NT2/D1 (cell line): Measurements from ENCODE around the gene NAMPT.
"Not testable (repeated sequence)": the region's sequence is repeated elsewhere in the genome, so short reads cannot be mapped to it uniquely, and the experiment has no call there.

Experiments used
- DNase-seq: peaks from one replicate; pipeline ENCODE4 v3.0.0-alpha.2; 2011; ENCODE audit warnings: low read depth, low spot score
- H3K27me3 ChIP-seq: 2 replicates; pipeline ENCODE4 v1.6.0; 2011; ENCODE audit warnings: mild to moderate bottlenecking; ENCODE audit not compliant: insufficient read length, insufficient read depth
- H3K36me3 ChIP-seq: 2 replicates; pipeline ENCODE4 v1.6.1; 2011; ENCODE audit warnings: mild to moderate bottlenecking, low read length, mixed read lengths; ENCODE audit not compliant: insufficient read depth, insufficient read length
- H3K4me1 ChIP-seq: 2 replicates; pipeline ENCODE4 v1.5.1; 2011; ENCODE audit not compliant: insufficient read depth, insufficient read length
- H3K4me3 ChIP-seq: 2 replicates; pipeline ENCODE4 v1.5.1; 2011; ENCODE audit warnings: low read depth; ENCODE audit not compliant: insufficient read length
- H3K9ac ChIP-seq: 2 replicates; pipeline ENCODE4 v1.6.0; 2011; ENCODE audit warnings: low read depth; ENCODE audit not compliant: insufficient read length
- H3K9me3 ChIP-seq: 2 replicates; pipeline ENCODE4 v1.5.1; 2011; ENCODE audit warnings: mild to moderate bottlenecking, low read length; ENCODE audit not compliant: insufficient read depth
- SUZ12 ChIP-seq: IDR thresholded peaks from 2 replicates; pipeline ENCODE4 v1.6.1; 2011; ENCODE audit not compliant: insufficient read length, insufficient read depth; ENCODE audit errors: extremely low read depth
- YY1 ChIP-seq: IDR thresholded peaks from 2 replicates; pipeline ENCODE4 v1.6.1; 2011; ENCODE audit not compliant: insufficient read length, insufficient read depth
- ZNF274 ChIP-seq: IDR thresholded peaks from 2 replicates; pipeline ENCODE4 v1.6.1; 2011; ENCODE audit warnings: mild to moderate bottlenecking, low read depth, low read length

NAMPT gene

GRCh38 chr7:106215868-106216516 is 68.8 kb downstream of the NAMPT start:
- TF ChIP-seq YY1, result no peak
- no peak for TF ChIP-seq ZNF274
- TF ChIP-seq SUZ12, result no peak
- DNase-seq, result no peak
- no peaks in the 10 kb centered on the region for H3K4me1 ChIP-seq
- H3K9me3 ChIP-seq, result no peaks in the 10 kb centered on the region
- H3K4me3 ChIP-seq, result no peak overlapping the region
- no peak overlapping the region for H3K9ac ChIP-seq
- H3K27me3 ChIP-seq, result no peaks in the 10 kb centered on the region
- H3K36me3 ChIP-seq, result no peaks in the 10 kb centered on the region

DNA sequence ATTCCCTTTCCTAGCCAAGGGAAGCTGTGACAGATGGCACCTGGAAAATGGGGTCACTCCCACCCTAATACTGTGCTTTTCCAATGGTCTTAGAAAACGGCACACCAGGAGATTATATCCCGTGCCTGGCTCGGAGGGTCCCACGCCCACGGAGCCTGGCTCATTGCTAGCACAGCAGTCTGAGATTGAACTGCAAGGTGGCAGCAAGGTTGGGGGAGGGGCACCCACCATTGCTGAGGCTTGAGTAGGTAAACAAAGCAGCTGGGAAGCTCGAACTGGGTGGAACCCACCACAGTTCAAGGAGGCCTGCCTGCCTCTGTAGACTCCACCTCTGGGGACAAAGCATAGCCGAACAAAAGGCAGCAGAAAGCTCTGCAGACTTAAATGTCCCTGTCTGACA is 75.8 kb downstream of the NAMPT start:
- peaks cover 19% of the 10 kb centered on the region for H3K9me3 ChIP-seq
- not testable (repeated sequence) for H3K27me3 ChIP-seq, H3K9ac ChIP-seq, H3K4me1 ChIP-seq, H3K4me3 ChIP-seq, DNase-seq, H3K36me3 ChIP-seq

- DNase-seq, result no peak
- Histone ChIP-seq H3K4me3 (no peak overlapping the region), H3K9ac (no peak overlapping the region), H3K36me3 (no peaks in the 10 kb centered on the region), H3K27me3 (no peaks in the 10 kb centered on the region), H3K4me1 (no peaks in the 10 kb centered on the region), H3K9me3 (peaks cover 19% of the 10 kb centered on the region)
- no peak for TF ChIP-seq YY1
- no peak for TF ChIP-seq ZNF274
- no peak for TF ChIP-seq SUZ12
Observed at GRCh38 chr7:106206826-106207541, 77.8 kb downstream of the NAMPT start.

DNA sequence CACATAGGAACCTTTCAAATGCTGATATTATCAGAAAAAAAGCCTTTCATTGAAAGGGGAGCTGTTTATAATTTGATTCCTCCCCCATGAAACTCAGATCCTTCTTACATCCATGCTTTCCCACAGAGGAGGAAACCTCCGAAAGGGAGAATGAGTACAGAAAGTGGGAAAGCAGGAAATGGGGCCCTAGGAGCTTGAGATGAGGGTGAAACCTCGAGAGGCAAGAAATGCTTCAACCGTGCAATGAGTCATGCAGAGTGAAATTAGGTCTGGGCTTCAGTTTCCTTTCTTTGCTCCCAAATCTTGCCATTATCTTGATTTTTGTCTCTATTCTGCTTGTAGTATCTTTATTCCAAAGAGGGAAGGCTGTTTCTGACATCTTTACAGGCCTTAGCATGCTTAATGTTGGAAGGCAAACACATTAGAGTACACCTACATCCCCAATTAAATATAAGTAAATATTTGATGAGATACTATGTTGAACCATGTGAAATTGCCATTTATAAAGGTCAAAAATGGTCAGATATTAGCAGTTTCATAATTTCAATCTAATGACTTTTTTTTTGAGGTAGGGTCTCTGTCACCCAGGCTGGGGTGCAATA is 79.1 kb downstream of the NAMPT start:
- no peak for DNase-seq
- Histone ChIP-seq H3K36me3 (no peaks in the 10 kb centered on the region), H3K4me1 (no peaks in the 10 kb centered on the region), H3K4me3 (no peak overlapping the region), H3K9ac (no peak overlapping the region), H3K27me3 (no peaks in the 10 kb centered on the region), H3K9me3 (peaks cover 19% of the 10 kb centered on the region)
- no peak for TF ChIP-seq YY1
- TF ChIP-seq SUZ12, result no peak
- no peak for TF ChIP-seq ZNF274

DNA sequence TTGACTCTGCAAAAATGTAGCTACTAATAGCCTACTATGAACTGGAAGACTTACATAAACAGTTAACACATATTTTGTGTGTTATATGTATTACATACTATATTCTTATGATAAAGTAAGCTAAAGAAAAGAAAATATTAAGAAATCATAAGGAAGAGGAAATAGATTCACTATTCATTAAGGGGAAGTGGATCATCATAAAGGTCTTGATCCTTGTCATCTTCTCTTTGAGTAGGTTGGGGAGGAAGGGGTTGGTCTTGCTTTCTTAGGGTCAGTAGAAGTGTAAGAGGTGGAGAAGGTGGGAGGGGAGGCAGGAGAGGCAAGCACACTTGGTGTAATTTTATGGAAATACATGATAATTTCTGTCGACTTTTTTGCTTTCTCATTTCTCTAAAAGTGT is 81.3 kb downstream of the NAMPT start:
- Histone ChIP-seq H3K9ac (no peak overlapping the region), H3K4me3 (no peak overlapping the region), H3K27me3 (no peaks in the 10 kb centered on the region), H3K4me1 (no peaks in the 10 kb centered on the region), H3K9me3 (peaks cover 10% of the 10 kb centered on the region), H3K36me3 (no peaks in the 10 kb centered on the region)
- no peak for DNase-seq
- TF ChIP-seq YY1 (no peak), SUZ12 (no peak), ZNF274 (no peak)

DNA sequence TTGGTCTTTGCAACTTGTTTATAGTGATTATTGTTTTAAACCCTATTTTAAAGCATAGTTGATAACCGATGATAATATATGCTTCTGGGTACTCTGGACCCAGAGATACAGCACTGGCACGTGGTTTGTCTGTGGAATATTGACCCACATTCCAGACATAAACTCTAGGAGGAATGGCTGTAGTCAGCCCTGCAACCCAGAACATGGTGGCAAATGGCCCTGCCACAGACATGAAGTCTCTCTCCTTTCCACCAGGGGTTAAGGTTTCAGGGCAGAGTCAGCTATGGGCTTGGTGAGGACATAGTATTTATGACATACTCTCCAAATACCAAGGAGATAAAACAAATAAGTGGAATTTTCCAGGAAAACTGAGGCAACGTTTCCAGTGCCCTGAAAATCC is 83.6 kb downstream of the NAMPT start:
- H3K9me3 ChIP-seq, result no peaks in the 10 kb centered on the region
- no peak for DNase-seq
- TF ChIP-seq ZNF274 (no peak), SUZ12 (no peak), YY1 (no peak)
- no peaks in the 10 kb centered on the region for H3K36me3 ChIP-seq
- H3K27me3 ChIP-seq, result no peaks in the 10 kb centered on the region
- H3K4me1 ChIP-seq, result no peaks in the 10 kb centered on the region
- no peak overlapping the region for H3K4me3 ChIP-seq
- no peak overlapping the region for H3K9ac ChIP-seq

- H3K4me3 ChIP-seq, result no peak overlapping the region
- no peaks in the 10 kb centered on the region for H3K9me3 ChIP-seq
Observed at GRCh38 chr7:106199813-106200364, 84.9 kb downstream of the NAMPT start.

More at GRCh38 chr7:106199813-106200364, 84.9 kb downstream of the NAMPT start:
- no peak for TF ChIP-seq ZNF274
- TF ChIP-seq SUZ12, result no peak
- no peak for TF ChIP-seq YY1
- no peaks in the 10 kb centered on the region for H3K27me3 ChIP-seq
- no peaks in the 10 kb centered on the region for H3K36me3 ChIP-seq
- DNase-seq, result no peak
- H3K4me1 ChIP-seq, result no peaks in the 10 kb centered on the region
- H3K9ac ChIP-seq, result no peak overlapping the region
